Endothelial cell of umbilical vein (primary cell): ENCODE data around the gene CYBC1.

ENCODE experiments used
- CTCF ChIP-seq, 2 donors: IDR thresholded peaks; 1 replicate in 1 of 2; 2 replicates in 1 of 2; pipeline ENCODE4 v1.5.1; 2011; ENCODE audit warnings: low read length in 2 of 2, mild to moderate bottlenecking in 2 of 2, moderate library complexity in 2 of 2, control low read depth in 1 of 2, inconsistent platforms in 1 of 2, low read depth in 1 of 2; ENCODE audit not compliant: insufficient read depth in 1 of 2; ENCODE audit errors: extremely low read depth in 1 of 2
- EZH2 ChIP-seq: IDR thresholded peaks from 2 replicates; pipeline ENCODE4 v1.6.1; 2012; ENCODE audit warnings: borderline replicate concordance, low read depth, mild to moderate bottlenecking, moderate library complexity, low read length, inconsistent platforms; ENCODE audit not compliant: severe bottlenecking
- FOS ChIP-seq: IDR thresholded peaks from 2 replicates; pipeline ENCODE4 v1.6.1; 2011; ENCODE audit warnings: mild to moderate bottlenecking, low read length, moderate library complexity, borderline replicate concordance; ENCODE audit not compliant: insufficient read depth
- GATA2 ChIP-seq: IDR thresholded peaks from 2 replicates; pipeline ENCODE4 v1.7.0; 2011; ENCODE audit warnings: low read depth, mild to moderate bottlenecking, moderate library complexity, mixed read lengths, low read length; ENCODE audit not compliant: insufficient read length, insufficient read depth
- JUN ChIP-seq: IDR thresholded peaks from 2 replicates; pipeline ENCODE4 v1.6.1; 2011; ENCODE audit warnings: borderline replicate concordance, low read depth; ENCODE audit not compliant: insufficient read length, insufficient read depth
- MAX ChIP-seq: IDR thresholded peaks from 2 replicates; pipeline ENCODE4 v1.6.1; 2011; ENCODE audit not compliant: insufficient read depth, insufficient read length
- MYC ChIP-seq: IDR thresholded peaks from one replicate; pipeline ENCODE4 v1.6.1; 2011; ENCODE audit warnings: mild to moderate bottlenecking, low read depth, low read length
- POLR2A ChIP-seq: IDR thresholded peaks from 2 replicates; pipeline ENCODE4 v1.6.1; 2012; ENCODE audit warnings: low read depth, mild to moderate bottlenecking, control low read depth, low read length
- POLR2AphosphoS5 ChIP-seq: IDR thresholded peaks from 2 replicates; pipeline ENCODE4 v1.6.1; 2012; ENCODE audit warnings: low read depth, mild to moderate bottlenecking, control low read depth, low read length, moderate library complexity; ENCODE audit not compliant: insufficient read depth

GRCh38 chr17:82483204-82483660, 32.7 kb upstream of the CYBC1 start:
- TF ChIP-seq POLR2A (no peak), MYC (no peak), CTCF (IDR thresholded peaks at IDR 0.05; ENCODE audit: extremely low read depth in 1 of 2, insufficient read depth in 1 of 2, low read depth in 1 of 2, low read length in 2 of 2) (no peak), EZH2 (no peak), MAX (no peak), POLR2AphosphoS5 (no peak), FOS (no peak), JUN (no peak), GATA2 (no peak)
